NCI-H2081 treated with DMSO at 0.1 percent for 48 hours (cell line): ENCODE measurements around the gene KIF25.

ENCODE experiments used
- DNase-seq: peaks from one replicate; lab custom pipeline; 2025; lab: John Stamatoyannopoulos, UW

KIF25 gene, protein sequence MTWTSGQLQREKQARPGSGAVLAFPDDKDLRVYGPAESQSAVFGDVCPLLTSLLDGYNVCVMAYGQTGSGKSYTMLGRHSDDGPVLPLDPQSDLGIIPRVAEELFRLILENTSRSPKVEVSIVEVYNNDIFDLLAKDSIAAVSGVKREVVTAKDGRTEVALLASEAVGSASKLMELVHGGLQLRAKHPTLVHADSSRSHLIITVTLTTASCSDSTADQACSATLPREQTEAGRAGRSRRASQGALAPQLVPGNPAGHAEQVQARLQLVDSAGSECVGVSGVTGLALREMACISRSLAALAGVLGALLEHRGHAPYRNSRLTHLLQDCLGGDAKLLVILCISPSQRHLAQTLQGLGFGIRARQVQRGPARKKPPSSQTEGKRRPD

DNA sequence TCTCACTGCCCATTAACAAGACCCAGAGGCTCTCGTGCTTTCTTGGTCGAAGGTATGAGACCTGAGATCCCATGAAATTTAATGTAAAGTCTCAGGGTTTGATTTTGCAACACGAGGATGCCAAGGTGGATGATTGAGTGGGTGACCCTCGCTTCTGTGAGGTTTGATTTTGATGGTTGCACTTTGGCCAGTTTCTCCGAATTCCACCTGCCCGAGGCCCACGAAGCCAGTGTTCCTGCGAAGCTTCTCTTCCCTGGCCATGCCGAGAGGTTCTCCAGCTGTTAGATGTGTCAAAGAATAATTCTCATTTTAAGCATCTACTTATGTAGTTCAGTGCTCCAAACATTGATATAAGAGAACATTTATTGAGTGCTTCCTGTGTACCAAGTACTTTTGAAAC is at the start of gene KIF25:
TSS of gene KIF25 (plus strand) at position 30 of the 400 bp plus-strand sequence. CDS start 31,915 bp downstream, outside the sequence.
- no peak for DNase-seq

DNA sequence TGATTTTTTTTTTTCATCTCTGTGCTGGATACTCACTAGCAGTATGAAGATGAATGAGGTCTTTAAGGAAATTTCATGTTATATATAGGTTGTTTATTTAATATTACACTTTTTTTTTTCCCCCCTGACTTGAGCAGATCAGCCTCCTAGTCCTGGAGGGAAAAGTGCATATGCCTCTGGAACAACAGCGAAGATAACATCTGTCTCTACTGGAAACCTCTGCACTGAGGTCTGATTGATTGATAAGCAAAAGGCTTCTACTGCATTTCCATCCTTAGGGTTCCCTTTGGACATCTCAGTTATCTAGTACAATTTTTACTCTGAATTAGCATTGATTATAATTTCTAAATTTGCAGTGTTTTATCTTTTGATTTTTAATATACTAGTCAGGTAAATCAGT is 49.8 kb upstream of the KIF25 start:
- DNase-seq = no peak

DNA sequence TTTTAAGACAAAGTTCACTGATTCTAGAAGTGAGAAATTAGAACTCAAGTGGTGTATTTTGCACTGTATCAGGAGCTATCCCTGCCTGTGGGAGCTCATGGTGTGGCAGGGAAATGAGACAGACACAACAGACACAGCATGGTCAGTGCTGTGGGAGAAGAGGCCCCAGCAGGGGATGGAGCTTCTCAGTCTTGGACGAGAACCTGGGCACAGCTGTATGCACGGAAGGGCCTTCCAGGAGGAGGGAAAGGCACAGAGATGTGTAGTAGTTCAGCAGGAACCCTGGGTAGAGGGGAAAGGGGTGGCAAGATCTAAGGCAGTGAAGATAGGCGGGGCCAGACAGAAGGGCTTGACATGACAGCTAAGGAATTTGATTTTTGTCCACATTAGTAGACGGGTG is 48.8 kb upstream of the KIF25 start:
- DNase-seq = no peak

DNA sequence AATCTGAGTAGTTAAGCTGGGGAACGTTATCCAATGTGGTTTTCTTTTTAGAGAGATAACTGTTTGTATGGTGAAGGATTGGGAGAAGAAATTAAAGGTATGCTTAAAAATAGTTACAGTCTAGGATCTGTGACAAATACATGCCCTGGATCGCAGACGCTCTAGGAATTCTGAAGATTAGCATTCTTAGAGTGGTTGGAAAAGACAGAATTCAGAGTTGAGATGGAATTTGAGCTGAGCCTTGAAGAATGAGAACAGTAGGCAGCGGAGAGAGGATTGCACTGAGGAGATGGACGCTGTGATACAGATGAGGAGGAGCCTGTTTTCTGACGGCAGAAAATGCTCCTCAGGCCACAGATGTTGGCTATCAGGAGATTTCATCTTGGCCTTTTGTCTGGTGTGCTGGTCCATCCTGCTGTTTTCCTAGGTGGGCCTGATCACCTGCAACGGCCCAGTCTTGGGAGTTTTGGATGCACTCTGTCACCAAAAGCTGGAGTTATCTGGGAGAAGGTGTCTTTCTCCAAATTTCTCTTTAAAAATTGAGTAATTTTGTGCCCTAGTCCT is 48.3 kb upstream of the KIF25 start:
- no peak for DNase-seq

DNA sequence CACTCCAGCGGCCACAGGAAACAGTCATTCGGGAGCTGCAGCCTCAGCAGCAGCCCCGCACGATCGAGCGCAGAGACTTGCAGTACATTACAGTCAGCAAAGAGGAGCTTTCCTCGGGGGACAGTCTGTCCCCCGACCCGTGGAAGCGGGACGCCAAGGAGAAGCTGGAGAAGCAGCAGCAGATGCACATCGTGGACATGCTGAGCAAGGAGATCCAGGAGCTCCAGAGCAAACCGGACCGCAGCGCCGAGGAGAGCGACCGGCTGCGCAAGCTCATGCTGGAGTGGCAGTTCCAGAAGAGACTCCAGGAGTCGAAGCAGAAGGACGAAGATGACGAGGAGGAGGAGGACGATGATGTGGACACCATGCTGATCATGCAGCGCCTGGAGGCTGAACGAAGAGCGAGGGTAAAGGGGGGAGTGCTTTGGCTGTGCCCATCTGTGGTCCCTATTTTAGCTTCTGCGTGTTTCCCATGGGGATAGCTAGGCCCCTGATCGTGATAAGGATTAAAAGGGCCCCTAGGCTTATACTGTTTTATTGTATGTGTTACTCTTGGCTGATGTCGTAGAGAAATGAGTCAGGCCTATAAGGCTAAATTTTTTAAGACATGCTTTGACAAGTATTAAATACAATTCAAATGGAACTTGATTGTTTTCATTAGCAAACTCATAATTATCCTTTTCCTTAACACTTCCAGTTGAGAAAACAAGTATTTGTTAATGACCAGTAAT is 45.5 kb upstream of the KIF25 start:
- no peak for DNase-seq

DNA sequence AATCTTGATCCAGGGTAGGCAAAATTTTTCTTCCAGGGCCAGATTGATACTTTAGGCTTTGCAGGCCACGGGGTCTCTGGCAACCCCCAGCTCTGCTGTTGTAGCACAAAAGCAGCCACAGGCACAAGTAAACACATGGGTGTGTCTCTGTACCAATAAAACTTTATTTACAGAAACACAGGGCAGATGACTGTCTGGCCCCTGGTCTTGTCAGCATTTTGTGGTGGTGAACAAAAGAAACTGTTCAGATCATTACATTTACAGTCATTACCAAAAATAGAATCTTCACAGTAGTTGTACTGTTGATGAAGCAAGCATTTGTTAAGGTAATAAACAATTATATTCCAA is 45.0 kb upstream of the KIF25 start:
- no peak for DNase-seq

DNA sequence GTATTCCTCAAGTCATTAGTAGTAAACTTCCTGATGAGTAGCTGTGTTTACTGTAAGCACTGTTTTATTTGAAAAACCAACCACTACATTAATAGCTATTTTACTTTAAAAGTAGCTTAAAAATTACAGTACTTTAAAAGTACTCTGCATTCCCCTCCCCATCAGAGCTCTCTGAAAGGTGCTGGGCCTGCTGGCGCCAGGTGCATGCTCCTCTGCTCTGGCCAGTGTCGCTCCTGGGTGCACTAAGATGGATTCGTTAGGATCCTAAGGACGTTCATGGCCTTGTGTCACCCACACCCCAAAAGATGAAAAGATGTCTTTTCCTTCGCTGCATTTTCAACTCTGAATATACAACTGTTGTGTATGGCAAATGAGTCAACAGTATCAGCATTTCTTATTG is 43.9 kb upstream of the KIF25 start:
- no peak for DNase-seq

DNA sequence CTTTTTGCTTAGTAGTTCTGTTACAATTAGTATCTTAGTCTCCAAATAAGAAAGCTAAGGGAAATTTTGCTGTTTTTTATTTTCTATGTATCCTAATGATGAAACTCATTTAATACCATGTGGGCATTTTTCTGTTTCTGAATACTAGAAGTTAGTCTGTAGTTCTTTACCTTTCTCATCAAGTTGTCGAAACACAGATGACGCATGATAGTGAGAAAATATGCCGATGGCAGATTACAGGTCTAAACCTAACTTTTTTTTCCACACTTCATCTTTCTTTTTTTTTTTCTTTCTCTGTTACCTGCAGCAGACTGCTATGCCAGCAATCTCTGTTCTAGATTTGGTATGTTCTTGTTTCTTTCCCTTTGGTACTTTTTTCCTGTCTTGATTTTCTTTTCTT is 43.3 kb upstream of the KIF25 start:
- no peak for DNase-seq

DNA sequence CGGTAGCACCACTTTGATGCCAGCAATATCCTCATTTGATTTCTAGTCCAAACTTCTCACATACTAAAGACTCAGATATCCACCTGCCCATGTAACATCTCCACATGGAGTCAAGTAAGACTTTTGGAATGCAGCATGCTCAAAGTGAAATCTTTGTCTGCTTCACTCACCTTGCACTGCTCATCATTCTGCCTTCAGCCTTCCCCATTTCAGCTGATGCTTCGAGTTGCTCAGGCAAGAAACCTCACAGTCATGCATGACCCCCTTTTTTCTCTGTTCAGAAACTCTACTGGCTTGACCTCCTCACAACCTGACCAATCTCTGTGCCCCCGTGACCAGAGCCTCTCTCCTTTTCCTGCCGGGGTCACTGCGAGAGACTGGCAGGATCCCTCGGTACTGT is 41.0 kb upstream of the KIF25 start:
- DNase-seq = no peak

DNA sequence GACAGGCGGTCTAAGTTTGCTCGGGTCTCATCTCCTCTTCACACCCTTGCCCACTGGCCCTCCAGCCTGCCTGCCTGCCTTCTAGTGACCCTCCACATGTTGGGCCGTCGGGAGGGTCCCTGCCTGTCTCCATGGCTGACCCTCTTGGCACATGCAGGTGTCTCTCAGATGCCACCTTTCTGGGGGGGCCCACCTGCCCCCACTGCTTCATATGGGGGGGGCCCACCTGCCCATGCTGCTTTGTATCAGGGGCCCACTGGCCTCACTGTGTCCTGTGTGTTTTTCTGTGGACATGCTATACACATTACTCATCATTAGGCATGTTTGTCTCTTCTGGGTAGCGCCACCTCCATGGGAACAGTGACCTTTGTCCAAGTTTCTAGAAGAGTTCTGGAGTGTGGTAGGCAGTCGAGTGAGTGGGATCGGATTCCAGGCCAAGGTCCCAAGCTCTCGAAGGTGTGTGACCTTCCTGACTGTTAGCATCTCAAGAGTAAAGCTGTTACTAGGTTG is 40.4 kb upstream of the KIF25 start:
- DNase-seq = no peak

DNA sequence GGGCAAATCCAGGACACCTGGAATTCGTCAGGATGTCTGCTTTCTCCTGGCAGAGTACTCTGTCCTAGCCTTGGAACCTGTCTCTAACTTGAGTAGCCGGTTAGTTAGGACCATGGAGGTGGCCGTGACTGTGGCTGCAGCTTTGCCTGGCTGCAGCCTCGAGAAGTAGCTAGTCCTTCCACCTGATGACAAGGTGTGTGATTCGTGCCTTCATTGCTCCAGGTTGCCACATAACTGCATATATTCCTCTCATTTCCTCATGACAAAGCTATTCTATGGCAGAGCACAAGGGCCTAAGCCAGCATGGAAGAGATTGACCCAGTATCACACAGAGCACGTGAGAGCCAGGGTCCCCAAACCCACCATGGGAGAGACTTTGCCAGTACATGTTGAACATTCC is 39.8 kb upstream of the KIF25 start:
- no peak for DNase-seq

DNA sequence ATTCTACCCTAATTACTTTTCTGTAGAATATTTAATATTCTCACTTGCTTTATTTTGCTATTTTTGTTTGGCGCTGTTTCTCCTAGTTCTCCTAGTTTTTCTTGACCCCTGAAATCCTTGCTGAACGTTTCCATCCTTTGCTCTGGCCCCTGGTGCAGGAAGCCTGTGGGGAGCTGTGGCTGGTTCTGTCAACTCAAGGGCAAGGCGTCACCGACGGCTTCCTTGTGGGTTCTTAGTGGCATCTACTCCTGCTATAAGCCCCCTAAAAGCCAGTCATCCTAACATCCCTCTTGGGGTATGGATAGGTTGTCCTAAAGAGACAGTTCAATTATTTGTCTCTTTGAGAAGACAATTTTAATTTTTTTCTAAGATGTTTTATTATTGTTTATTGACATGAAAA is 36.9 kb upstream of the KIF25 start:
- no peak for DNase-seq

DNA sequence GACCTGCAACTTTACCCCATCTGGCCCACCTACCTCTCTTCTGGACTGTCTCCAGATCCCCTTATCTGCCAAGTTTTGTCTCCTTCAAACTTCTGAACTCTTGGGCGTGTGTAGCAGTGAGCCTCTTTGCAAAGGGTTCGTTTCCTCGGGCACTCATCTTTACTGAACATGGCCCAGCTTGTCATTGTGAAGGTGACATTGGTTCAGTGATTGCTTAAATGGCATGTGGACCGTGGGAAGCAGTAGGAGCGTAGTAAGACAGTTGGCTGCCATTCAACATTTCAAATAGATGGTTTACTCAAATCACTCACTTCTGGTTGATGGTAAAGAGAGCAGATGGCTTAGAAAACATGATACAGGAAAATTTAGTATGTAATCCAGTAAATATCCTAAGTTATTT is 34.8 kb upstream of the KIF25 start:
- no peak for DNase-seq

DNA sequence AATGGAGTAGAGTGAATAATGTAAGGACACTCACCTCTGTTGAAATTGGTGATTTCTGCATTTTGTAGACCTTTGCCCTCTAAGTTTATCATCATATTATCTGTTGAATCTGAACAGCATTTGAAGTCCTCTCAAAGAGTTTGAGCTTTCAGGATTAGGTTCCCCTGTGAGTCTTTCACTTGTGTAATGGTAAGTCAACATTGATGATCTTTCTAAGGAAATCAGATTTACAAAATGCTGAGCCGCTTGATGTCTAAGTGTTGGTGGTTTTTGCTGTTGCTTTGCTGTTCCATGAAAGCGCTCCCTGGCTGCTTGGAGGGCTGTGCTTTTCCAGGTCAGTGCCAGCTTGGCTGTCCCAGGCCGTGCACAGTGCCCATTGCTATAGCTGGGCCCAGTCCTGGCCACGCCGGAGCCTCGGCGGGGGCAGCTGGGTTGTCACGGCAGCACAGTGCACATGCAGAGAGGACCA is 33.8 kb upstream of the KIF25 start:
- no peak for DNase-seq

DNA sequence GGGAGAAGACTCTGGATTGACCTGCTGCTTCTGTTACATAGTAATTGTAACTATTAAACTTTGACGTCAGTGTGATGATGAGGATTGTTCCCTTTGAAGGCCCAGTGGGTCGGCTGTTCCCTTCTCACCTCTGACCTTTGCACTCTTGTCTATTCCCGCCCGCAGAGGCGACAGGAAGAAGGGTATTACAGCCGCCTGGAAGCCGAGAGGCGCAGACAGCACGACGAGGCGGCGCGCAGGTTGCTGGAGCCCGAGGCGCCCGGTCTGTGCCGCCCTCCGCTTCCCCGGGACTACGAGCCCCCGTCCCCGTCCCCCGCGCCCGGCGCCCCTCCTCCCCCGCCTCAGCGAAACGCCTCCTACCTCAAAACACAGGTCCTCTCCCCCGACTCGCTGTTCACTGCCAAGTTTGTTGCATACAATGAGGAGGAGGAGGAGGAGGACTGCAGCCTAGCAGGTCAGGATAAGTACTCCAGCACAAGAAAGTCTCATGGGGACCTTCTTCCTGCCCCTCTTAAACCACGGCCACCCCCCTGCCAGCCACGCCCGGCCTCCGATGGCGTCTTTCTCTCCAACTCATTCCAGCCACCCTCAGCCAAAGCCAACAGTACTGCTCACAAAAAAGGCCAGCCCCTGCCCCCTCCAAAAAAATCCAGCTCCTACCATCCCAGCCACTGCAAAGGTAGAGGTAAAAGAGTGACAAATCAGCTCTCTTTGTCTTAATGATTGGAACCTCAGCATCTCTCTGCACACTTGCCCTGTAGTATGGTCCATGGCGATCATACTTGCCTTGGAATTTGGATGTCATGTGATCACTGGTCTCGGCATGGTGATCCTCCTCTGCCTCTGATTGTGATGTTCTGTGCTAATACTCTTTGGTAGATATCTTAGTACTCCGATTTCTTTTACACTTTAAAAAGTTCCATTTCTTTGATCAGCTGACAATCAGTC is 31.6 kb upstream of the KIF25 start:
- DNase-seq = no peak

DNA sequence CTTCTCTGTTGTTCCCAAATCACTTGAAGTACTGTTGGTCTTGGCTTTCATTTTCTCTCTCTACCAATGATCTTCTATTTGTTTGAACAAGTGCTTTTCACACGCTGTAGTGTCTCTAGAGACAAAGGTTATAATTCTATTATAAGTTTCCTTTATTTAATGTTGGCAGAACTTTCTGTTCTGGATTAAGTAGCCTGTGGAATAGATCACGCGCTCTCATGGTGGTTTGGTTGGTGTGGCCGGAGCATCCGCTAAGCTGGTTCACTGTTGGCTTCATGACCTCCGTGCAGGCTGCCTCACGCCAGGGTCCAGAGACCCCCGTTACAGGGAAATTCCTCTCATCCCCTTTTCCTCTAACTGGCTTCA is 30.9 kb upstream of the KIF25 start:
- DNase-seq = no peak

DNA sequence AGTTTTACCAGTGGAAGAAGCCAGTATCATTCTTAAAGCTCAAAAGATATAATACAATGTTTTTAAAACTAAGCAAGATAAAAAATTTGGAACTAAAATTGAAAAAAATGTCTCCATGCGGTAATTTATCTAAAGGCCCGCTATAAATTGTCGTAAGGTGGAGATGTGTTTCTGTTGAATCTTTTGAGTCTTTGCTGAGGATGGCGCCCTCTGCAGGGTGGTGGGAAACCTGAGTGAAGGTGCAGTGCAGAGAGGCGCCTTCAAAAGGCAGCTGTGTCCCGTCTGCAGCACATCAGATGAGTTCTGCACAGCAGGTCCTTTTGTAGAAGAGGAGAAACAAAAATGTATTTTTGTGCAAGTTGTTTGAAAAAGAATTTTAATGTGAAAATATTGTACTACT is 29.4 kb upstream of the KIF25 start:
- no peak for DNase-seq

DNA sequence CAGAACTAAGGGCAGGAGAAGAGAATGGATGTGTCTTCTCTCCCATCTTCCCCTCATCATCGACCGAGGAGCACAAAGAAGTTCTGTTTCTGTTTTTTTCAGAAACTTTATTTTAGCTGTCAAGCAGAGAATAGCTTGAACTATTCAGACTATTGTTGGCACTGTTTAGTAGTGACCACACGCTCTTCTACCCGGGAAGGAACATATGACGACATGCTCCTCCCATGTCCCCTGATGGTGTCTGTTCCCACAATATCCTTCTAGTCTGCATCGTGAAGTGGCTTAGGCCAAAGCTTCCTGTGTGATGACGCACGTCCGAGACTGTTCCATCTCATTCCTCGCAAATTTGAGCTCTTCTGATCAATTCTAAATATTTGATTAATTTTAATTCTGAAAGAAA is 27.2 kb upstream of the KIF25 start:
- no peak for DNase-seq

DNA sequence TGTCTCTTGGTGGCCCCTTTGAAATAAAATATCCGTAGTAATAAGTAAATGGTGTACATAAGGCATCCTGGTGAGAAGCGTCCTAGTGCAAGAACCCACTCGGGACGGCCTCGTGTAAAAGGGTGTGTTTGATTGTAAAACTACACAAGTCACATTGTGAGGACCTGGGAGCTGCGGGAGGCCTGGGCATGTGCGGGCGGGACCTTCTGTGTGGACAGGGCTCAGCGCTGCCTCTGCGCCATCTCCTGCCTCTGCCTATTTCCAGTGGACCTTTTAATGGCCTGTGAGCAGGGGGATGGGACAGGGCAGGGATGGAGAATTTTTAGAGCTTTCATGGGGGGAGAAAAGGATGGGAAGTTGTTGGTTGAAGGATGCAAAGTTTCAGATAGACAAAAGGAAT is 25.3 kb upstream of the KIF25 start:
- DNase-seq = no peak

DNA sequence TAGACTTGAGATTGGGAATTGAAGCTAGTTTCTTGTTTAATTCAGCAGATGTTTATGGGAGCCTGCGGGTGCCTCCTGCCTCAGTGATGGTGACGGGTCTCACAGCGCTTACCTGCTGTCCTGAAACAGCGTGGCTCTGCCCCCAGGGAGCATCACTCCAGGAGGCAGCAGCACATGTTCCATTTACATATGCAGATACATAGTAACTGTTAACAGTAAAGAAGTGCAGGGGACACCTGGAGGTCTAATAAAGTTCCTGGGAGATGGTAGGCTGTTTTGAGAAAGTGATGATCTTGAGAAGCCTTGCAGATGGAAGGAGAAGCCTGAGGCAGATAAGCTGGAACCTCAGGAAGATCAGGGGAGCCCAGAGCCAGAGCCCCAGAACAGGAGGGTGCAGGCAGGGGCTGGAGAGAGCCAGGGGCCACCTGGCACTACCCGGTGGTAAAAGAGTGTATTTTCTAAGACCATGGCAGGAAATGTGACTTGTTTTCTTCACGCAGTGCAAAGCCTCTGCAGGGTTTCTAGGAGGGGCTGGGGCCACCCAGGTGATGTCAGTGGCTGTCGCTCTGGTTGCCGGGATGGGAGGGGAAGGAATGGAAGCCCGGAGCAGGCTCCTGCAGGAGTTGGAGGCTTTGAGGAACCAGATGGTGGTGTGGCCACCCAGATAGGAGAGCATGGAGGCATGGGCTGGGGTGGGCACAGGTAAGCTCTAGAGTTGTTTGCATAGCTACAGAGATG is 24.2 kb upstream of the KIF25 start:
- no peak for DNase-seq

DNA sequence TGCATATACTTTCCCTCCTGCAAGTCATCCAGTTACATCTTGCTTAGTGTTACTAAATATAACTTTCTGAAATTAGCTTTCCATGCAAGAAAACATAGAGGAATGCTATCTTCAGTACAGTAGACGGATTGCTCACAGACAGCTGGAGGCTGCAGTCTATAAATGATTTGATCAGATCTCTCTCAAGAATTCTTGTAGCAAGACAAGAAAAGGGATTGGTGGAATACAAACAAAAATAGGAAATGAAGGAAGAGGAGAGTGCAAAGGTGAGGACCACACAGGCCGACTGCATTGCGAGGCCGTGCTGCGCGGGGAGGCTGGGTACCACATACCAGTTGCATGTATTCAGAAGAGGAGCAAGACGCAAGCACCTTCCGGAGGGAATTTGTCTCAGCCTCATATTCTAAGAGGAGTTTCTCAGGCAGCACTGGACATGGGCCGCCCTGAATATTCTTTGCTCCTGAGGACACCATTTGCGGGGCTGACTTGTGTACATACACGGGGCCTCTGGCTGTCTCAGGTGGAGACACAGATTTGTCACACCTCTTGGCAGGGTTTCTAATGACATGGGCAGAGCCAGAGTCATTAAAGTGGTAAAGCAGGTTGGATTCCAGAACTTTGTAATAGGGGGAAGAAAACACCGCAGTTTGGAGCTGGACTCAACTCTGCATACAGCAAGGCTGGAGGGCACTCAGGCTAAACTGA is 22.7 kb upstream of the KIF25 start:
- no peak for DNase-seq
